Upper lobe of left lung (tissue), 4 donors: ENCODE measurements around the gene ST6GALNAC6.

ENCODE experiments used
- EP300 ChIP-seq, 4 donors: sonication (generic); formaldehyde crosslinking; IDR thresholded peaks; one replicate each; pipeline ENCODE4 v1.5.1; 2017; ENCODE audit warnings: antibody characterized with exemption in 4 of 4, control low read depth in 2 of 4
- POLR2A ChIP-seq, 4 donors: fragments of 450-650 bp; IDR thresholded peaks; one replicate each; pipeline ENCODE4 v1.5.1; 2016 to 2017; ENCODE audit warnings: antibody characterized with exemption in 4 of 4, mild to moderate bottlenecking in 2 of 4
- POLR2AphosphoS5 ChIP-seq, 2 donors: sonication (generic); formaldehyde crosslinking; IDR thresholded peaks; one replicate each; pipeline ENCODE4 v1.5.1; 2017; ENCODE audit warnings: antibody characterized with exemption in 2 of 2
- TF ChIP-seq, protein P1 (sequence below), 6 experiments: fragments of 450-650 bp in 4 of 6; fragments of 200-600 bp in 2 of 6; sonication (generic) in 2 of 6; IDR thresholded peaks; one replicate each; pipeline ENCODE4 v1.5.1; 2016 to 2019; ENCODE audit warnings: antibody characterized with exemption in 6 of 6

DNA sequence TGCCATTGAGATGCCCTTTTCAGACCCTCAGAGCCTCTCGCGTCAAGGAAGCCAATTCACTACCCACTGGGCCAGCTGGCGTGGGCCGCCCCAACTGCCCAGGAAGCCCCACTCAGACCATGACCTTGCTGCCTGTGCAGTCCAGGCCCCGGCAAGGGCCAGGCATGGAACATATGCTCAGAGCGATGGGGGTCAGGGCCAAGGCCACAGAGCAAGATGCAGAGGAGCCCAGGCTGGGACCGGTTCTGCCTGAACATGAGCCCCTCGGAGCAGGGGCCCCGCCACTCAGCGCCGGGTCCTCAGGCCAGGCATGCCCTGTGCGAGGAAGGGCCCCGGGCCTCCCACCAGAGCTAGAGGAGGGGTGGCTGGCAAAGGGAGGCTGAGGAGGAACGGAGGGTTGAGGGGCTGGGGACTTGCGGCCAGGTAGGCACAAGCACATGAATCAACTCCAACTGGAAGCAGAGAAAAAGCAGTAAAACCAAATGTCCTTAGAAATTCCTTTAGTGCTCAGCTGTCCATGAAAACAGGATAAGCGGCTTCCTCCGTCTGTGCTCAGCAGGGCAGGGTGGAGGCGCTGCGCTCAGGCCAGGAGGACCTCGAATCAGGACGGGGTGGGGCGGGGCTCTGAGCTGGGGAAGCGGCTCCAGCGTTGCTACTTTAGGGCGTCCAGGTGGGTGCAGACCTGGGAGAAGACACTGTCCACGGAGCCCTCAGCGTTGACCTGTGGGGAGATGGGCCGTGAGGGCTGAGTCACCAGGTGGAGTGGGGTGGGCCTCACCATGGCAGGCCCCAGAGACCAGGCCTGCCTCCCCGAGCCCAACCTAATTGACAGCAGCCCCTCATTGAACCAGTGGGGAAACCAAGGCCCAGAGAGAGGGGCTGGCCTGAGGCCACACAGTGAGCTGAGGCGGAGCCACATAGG is 31.8 kb downstream of the ST6GALNAC6 start:
- TF ChIP-seq, protein P1, sequence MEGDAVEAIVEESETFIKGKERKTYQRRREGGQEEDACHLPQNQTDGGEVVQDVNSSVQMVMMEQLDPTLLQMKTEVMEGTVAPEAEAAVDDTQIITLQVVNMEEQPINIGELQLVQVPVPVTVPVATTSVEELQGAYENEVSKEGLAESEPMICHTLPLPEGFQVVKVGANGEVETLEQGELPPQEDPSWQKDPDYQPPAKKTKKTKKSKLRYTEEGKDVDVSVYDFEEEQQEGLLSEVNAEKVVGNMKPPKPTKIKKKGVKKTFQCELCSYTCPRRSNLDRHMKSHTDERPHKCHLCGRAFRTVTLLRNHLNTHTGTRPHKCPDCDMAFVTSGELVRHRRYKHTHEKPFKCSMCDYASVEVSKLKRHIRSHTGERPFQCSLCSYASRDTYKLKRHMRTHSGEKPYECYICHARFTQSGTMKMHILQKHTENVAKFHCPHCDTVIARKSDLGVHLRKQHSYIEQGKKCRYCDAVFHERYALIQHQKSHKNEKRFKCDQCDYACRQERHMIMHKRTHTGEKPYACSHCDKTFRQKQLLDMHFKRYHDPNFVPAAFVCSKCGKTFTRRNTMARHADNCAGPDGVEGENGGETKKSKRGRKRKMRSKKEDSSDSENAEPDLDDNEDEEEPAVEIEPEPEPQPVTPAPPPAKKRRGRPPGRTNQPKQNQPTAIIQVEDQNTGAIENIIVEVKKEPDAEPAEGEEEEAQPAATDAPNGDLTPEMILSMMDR (IDR thresholded peaks at IDR 0.05), result no peak
- TF ChIP-seq POLR2AphosphoS5 (IDR thresholded peaks at IDR 0.05), result no peak
- TF ChIP-seq EP300 (IDR thresholded peaks at IDR 0.05), result no peak
- no peak for TF ChIP-seq POLR2A (IDR thresholded peaks at IDR 0.05)
